GM04503 (cell line): ENCODE measurements around the gene SUCLG2.
"Not testable (repeated sequence)": the region's sequence is repeated elsewhere in the genome, so short reads cannot be mapped to it uniquely, and the experiment has no call there.

Experiments used
- DNase-seq: peaks from one replicate; pipeline ENCODE4 v3.0.0-alpha.2; 2012; ENCODE audit warnings: low read depth

SUCLG2 gene

GRCh38 chr3:67559029-67559605, 95.3 kb downstream of the SUCLG2 start:
- no peak for DNase-seq

GRCh38 chr3:67558426-67558825, 96.0 kb downstream of the SUCLG2 start:
- DNase-seq = peak; percentile 21

- DNase-seq = no peak
These were observed 96.5 kb downstream of the SUCLG2 start for GRCh38 chr3:67557848-67558355.

- no peak for DNase-seq
These were observed 102.9 kb downstream of the SUCLG2 start for GRCh38 chr3:67551361-67552016.

GRCh38 chr3:67550541-67550940, 103.9 kb downstream of the SUCLG2 start:
- DNase-seq = no peak

GRCh38 chr3:67542502-67543250, 111.7 kb downstream of the SUCLG2 start:
- not testable (repeated sequence) for DNase-seq

GRCh38 chr3:67540198-67540894, 114.1 kb downstream of the SUCLG2 start:
- no peak for DNase-seq

- not testable (repeated sequence) for DNase-seq
These were observed 117.2 kb downstream of the SUCLG2 start for GRCh38 chr3:67537203-67537602.

- DNase-seq = no peak
These were observed 119.4 kb downstream of the SUCLG2 start for GRCh38 chr3:67535006-67535405.

GRCh38 chr3:67534594-67534993, 119.8 kb downstream of the SUCLG2 start:
- no peak for DNase-seq

GRCh38 chr3:67531181-67532101, 123.0 kb downstream of the SUCLG2 start:
- no peak for DNase-seq

- no peak for DNase-seq
These were observed 124.5 kb downstream of the SUCLG2 start for GRCh38 chr3:67529915-67530314.

- no peak for DNase-seq
These were observed 125.1 kb downstream of the SUCLG2 start for GRCh38 chr3:67529337-67529736.

- DNase-seq = peak; percentile 78
These were observed 128.2 kb downstream of the SUCLG2 start for GRCh38 chr3:67526246-67526645.

- DNase-seq = no peak
These were observed 130.4 kb downstream of the SUCLG2 start for GRCh38 chr3:67524046-67524445.

- DNase-seq = no peak
These were observed 132.3 kb downstream of the SUCLG2 start for GRCh38 chr3:67522081-67522480.

- no peak for DNase-seq
These were observed 133.3 kb downstream of the SUCLG2 start for GRCh38 chr3:67521053-67521646.

- DNase-seq = no peak
These were observed 136.2 kb downstream of the SUCLG2 start for GRCh38 chr3:67518236-67518635.

- DNase-seq = no peak
These were observed 136.6 kb downstream of the SUCLG2 start for GRCh38 chr3:67517781-67518180.

- no peak for DNase-seq
These were observed 137.9 kb downstream of the SUCLG2 start for GRCh38 chr3:67516496-67516895.

GRCh38 chr3:67515778-67516177, 138.6 kb downstream of the SUCLG2 start:
- no peak for DNase-seq
